ENCODE measurements around the gene FOXM1.
"Not testable (repeated sequence)": the region's sequence is repeated elsewhere in the genome, so short reads cannot be mapped to it uniquely, and the experiment has no call there.

- TF ChIP-seq, protein P1, sequence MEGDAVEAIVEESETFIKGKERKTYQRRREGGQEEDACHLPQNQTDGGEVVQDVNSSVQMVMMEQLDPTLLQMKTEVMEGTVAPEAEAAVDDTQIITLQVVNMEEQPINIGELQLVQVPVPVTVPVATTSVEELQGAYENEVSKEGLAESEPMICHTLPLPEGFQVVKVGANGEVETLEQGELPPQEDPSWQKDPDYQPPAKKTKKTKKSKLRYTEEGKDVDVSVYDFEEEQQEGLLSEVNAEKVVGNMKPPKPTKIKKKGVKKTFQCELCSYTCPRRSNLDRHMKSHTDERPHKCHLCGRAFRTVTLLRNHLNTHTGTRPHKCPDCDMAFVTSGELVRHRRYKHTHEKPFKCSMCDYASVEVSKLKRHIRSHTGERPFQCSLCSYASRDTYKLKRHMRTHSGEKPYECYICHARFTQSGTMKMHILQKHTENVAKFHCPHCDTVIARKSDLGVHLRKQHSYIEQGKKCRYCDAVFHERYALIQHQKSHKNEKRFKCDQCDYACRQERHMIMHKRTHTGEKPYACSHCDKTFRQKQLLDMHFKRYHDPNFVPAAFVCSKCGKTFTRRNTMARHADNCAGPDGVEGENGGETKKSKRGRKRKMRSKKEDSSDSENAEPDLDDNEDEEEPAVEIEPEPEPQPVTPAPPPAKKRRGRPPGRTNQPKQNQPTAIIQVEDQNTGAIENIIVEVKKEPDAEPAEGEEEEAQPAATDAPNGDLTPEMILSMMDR (IDR thresholded peaks at IDR 0.05): not testable (repeated sequence)
- not testable (repeated sequence) for TF ChIP-seq POLR2A (IDR thresholded peaks at IDR 0.05)
Measured at GRCh38 chr12:2863402-2863801, 13.6 kb downstream of the FOXM1 start.
